Sigmoid colon (tissue), 3 donors: ENCODE results near the gene SMC3.

Experiments used
- CTCF ChIP-seq, 4 experiments: fragments of 450-650 bp in 3 of 4; fragments of 200-600 bp in 1 of 4; IDR thresholded peaks; one replicate each; pipeline ENCODE4 v1.5.1; 2016 to 2019; ENCODE audit warnings: antibody characterized with exemption in 4 of 4, mild to moderate bottlenecking in 3 of 4, moderate library complexity in 2 of 4
- POLR2A ChIP-seq, 2 donors: fragments of 450-650 bp; IDR thresholded peaks; one replicate each; pipeline ENCODE4 v1.6.1; 2016; ENCODE audit warnings: antibody characterized with exemption in 2 of 2, mild to moderate bottlenecking in 2 of 2, moderate library complexity in 2 of 2

- TF ChIP-seq CTCF (IDR thresholded peaks at IDR 0.05) (no peak), POLR2A (IDR thresholded peaks at IDR 0.05) (no peak)
Measured at GRCh38 chr10:110642204-110643034, 74.9 kb downstream of the SMC3 start.
